Kidney (tissue), 14 donors: ENCODE measurements around the gene CCNY. TPM values are rescaled to one million over a fixed set of nuclear protein-coding genes. Genes with fewer than 3 reads are reported as not detected.

Experiments used
- DNase-seq, 5 donors: peaks; one replicate each; pipeline ENCODE4 v3.0.0-alpha.2; 2013 to 2020
- FAIRE-seq: peaks from 2 replicates; lab custom pipeline; 2012; peaks lifted over from hg19 to GRCh38; lab: Jason Lieb, UNC
- H3K27ac ChIP-seq, 2 donors: one replicate each; pipeline ENCODE4 v1.7.0; 2013; ENCODE audit warnings: low read depth in 2 of 2, low read length in 2 of 2, inconsistent platforms in 1 of 2
- H3K27me3 ChIP-seq: one replicate; pipeline ENCODE4 v1.7.1; 2013; ENCODE audit warnings: low read length, inconsistent platforms; ENCODE audit not compliant: control insufficient read depth, insufficient read depth
- H3K36me3 ChIP-seq, 3 donors: one replicate each; pipeline versions ENCODE4 v1.7.0 to v1.7.1; 2013; ENCODE audit warnings: low read length in 3 of 3, control low read depth in 1 of 3, inconsistent platforms in 1 of 3; ENCODE audit not compliant: insufficient read depth in 3 of 3, control insufficient read depth in 2 of 3
- H3K4me1 ChIP-seq, 3 donors: one replicate each; pipeline versions ENCODE4 v1.7.0 to v1.7.1; 2013; ENCODE audit warnings: low read length in 3 of 3, inconsistent platforms in 1 of 3, low read depth in 1 of 3; ENCODE audit not compliant: control insufficient read depth in 2 of 3, insufficient read depth in 2 of 3
- H3K4me3 ChIP-seq, 3 donors: one replicate each; pipeline versions ENCODE4 v1.7.0 to v1.8.1; 2013; ENCODE audit warnings: low read length in 3 of 3, control low read depth in 1 of 3, inconsistent platforms in 1 of 3
- H3K9ac ChIP-seq, 3 donors: one replicate each; pipeline versions ENCODE4 v1.7.0 to v1.7.1; 2013; ENCODE audit warnings: low read length in 3 of 3, control low read depth in 1 of 3, inconsistent platforms in 1 of 3
- H3K9me3 ChIP-seq, 3 donors: one replicate each; pipeline versions ENCODE4 v1.7.0 to v1.7.1; 2013; ENCODE audit warnings: low read length in 3 of 3, control low read depth in 1 of 3, inconsistent platforms in 1 of 3; ENCODE audit not compliant: control insufficient read depth in 2 of 3, insufficient read depth in 1 of 3
- intact Hi-C: fragments of 100-400 bp; cut with DNase I; formaldehyde crosslinking; loops from one replicate; pipeline ENCODE4 v1.11.1; 2022
- polyA plus RNA-seq: library from polyadenylated mRNA; stranded (reverse); fragments of 350-450 nt; fragmentation: Illumina TruSeq; extraction: RNeasy Lipid Tissue Mini Kit (QIAGEN cat#74804); gene quantifications from one replicate; pipeline ENCODE4 v1.2.3, GENCODE V29; 2014; ENCODE audit warnings: low read depth, low replicate concordance; ENCODE audit not compliant: insufficient read depth
- total RNA-seq: library from RNA; stranded (reverse); fragmentation: NEBNext Ultra II Directional; extraction: Animal tissue kit (Norgen Biotek cat#: 25700); gene quantifications from one replicate; pipeline ENCODE4 v1.2.1, GENCODE V29; 2021
- TF ChIP-seq, protein P1 (sequence below): IDR thresholded peaks from 3 replicates; pipeline ENCODE4 v1.5.1; 2012; ENCODE audit warnings: mild to moderate bottlenecking, moderate library complexity, borderline replicate concordance; ENCODE audit not compliant: insufficient read depth; ENCODE audit errors: extremely low read depth
- donor health status: control.
- donor health status: control.
- donor health status: control.
- donor health status: control.
- donor health status: control.
- donor health status: DM: yes; HTN: yes; CAD: no.
- donor health status: Normal renal cell carcinoma (clear cell type).

CCNY gene
- total and polyA plus RNA-seq, 2 donors from 2014 or later, result 45.6 to 77.2 TPM

DNA sequence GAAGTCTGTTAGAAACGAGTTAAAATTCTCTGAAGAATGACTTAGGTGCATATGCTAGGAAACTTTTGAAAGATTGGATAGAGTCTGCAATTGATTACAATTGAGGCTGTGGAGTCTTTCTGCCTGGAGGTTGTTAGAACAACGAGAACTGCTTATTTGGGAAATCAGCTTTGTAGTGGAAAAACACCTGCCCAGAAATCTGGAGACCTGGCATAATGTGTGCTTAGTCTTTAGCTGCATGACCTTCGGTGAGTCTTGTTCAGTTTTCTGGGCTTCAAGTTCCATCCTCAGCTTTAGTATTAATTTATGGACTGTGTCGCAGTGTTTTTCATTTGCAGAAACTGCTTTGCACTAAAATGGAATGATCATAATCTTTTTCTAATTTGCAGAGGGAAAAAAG is 31.7 kb downstream of the CCNY start:
- H3K9ac ChIP-seq, result no peak overlapping the region
- H3K27ac ChIP-seq, result peak overlapping the region in 1 of 2 donors; percentile 33
- DNase-seq, result no peak
- no peak overlapping the region for H3K4me3 ChIP-seq
- peaks cover 5 to 33% (median 15%) of the 10 kb centered on the region in 3 donors for H3K4me1 ChIP-seq
- TF ChIP-seq, protein P1, sequence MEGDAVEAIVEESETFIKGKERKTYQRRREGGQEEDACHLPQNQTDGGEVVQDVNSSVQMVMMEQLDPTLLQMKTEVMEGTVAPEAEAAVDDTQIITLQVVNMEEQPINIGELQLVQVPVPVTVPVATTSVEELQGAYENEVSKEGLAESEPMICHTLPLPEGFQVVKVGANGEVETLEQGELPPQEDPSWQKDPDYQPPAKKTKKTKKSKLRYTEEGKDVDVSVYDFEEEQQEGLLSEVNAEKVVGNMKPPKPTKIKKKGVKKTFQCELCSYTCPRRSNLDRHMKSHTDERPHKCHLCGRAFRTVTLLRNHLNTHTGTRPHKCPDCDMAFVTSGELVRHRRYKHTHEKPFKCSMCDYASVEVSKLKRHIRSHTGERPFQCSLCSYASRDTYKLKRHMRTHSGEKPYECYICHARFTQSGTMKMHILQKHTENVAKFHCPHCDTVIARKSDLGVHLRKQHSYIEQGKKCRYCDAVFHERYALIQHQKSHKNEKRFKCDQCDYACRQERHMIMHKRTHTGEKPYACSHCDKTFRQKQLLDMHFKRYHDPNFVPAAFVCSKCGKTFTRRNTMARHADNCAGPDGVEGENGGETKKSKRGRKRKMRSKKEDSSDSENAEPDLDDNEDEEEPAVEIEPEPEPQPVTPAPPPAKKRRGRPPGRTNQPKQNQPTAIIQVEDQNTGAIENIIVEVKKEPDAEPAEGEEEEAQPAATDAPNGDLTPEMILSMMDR, result no peak
- no peaks in the 10 kb centered on the region for H3K27me3 ChIP-seq
- no peak for FAIRE-seq
- intact Hi-C loops, result no loop called here
- no peaks in the 10 kb centered on the region for H3K9me3 ChIP-seq
- H3K36me3 ChIP-seq, result no peaks in the 10 kb centered on the region

DNA sequence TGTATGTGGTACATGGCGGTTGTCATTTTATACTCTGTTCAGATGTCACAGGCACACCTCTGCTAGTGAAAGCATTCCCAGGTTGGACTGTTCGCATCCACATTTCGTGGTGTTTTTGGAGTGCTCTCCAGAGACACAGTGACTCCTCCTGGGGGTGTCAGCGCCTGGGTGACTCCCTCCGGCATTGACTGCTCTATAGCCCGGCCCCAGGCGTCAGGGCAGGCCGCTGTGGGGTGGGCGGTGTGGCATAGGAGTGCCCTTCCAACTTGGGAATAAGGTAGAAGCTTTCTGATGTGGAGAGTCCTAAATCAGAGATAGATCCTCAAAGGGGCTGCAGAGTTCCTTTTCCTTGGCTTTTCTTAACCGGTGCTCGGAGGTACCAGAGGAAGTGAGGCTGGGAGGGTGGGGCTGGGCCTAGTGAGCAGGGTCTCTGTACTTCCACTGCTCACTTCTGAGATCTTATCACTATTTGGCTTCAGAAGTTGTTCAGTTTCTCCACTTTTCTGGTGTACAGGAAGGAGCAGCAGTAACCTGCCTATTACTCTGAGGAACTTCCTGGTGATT is 32.3 kb downstream of the CCNY start:
- TF ChIP-seq, protein P1, result no peak
- DNase-seq (no peak), FAIRE-seq (no peak)
- H3K9me3 ChIP-seq, result no peaks in the 10 kb centered on the region
- H3K4me3 ChIP-seq, result no peak overlapping the region
- intact Hi-C loops, result no loop called here
- H3K27ac ChIP-seq, result peak overlapping the region; percentile 33 to 47
- peaks cover 5 to 32% (median 15%) of the 10 kb centered on the region in 3 donors for H3K4me1 ChIP-seq
- no peaks in the 10 kb centered on the region for H3K36me3 ChIP-seq
- no peak overlapping the region for H3K9ac ChIP-seq
- H3K27me3 ChIP-seq, result no peaks in the 10 kb centered on the region

DNA sequence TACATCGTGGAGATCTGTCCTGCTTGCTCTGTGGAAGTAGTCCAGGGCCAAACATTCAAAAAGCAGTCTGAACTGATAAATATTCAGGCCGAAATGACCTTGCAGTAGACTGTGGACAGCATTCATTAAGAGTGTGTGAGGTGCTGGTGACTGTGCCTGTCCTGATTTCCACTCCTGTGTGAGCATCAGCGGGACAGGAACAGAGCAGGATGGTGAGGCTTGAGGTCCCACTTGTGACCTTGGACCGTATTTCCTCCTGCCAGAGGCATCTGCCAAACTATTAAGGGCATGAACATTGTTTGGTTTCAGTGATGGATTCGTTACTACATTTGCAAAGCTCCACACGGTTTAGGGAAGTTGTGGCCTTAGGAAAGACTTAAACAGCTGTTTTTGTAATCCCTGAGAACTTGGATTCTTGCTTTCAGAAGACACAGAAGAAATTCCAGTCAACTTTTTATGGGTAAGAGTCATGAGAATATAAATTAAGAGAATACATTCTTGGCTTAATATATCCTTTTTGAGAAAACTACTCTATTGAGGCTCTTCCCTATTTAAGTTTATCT is 32.8 kb downstream of the CCNY start:
- H3K36me3 ChIP-seq, result no peaks in the 10 kb centered on the region
- peaks cover 5 to 30% (median 15%) of the 10 kb centered on the region in 3 donors for H3K4me1 ChIP-seq
- H3K9ac ChIP-seq, result no peak overlapping the region
- H3K4me3 ChIP-seq, result no peak overlapping the region
- no peaks in the 10 kb centered on the region for H3K9me3 ChIP-seq
- TF ChIP-seq, protein P1, result no peak
- DNase-seq (no peak), FAIRE-seq (no peak)
- H3K27ac ChIP-seq, result peak overlapping the region; percentile 33 to 47
- intact Hi-C loops, result no loop called here
- H3K27me3 ChIP-seq, result no peaks in the 10 kb centered on the region
